AG09319 (cell line): ENCODE results near the gene OFD1.
"Not testable (repeated sequence)": the region's sequence is repeated elsewhere in the genome, so short reads cannot be mapped to it uniquely, and the experiment has no call there.

Source experiments
- DNase-seq: peaks from one replicate; pipeline ENCODE4 v3.0.0-alpha.2; 2010; ENCODE audit warnings: low read depth; ENCODE audit errors: extremely low read depth
- CTCF ChIP-seq: IDR thresholded peaks from 2 replicates; pipeline ENCODE4 v1.5.1; 2011; ENCODE audit warnings: low read depth, mild to moderate bottlenecking, inconsistent platforms, low read length, moderate library complexity

The OFD1 gene

GRCh38 chrX:13721371-13721770 lies 13.2 kb upstream of the OFD1 start:
- DNase-seq = no peak
- TF ChIP-seq CTCF = no peak

GRCh38 chrX:13721819-13722519 lies 12.6 kb upstream of the OFD1 start:
- peak; percentile 67 for DNase-seq
- TF ChIP-seq CTCF = no peak

GRCh38 chrX:13724878-13725277 lies 9.7 kb upstream of the OFD1 start:
- DNase-seq = not testable (repeated sequence)

- not testable (repeated sequence) for DNase-seq
Measured at GRCh38 chrX:13726583-13726982, 8.0 kb upstream of the OFD1 start.

- not testable (repeated sequence) for DNase-seq
Measured at GRCh38 chrX:13730523-13730922, 4.0 kb upstream of the OFD1 start.

- DNase-seq = no peak
- TF ChIP-seq CTCF = no peak
Measured at GRCh38 chrX:13732246-13733067, 2.1 kb upstream of the OFD1 start.

- TF ChIP-seq CTCF = no peak
Measured at GRCh38 chrX:13733506-13733905, 1.0 kb upstream of the OFD1 start.

GRCh38 chrX:13741695-13742094 lies 7.1 kb downstream of the OFD1 start:
- no peak for DNase-seq

More at GRCh38 chrX:13733506-13733905, 1.0 kb upstream of the OFD1 start:
- no peak for DNase-seq

More at GRCh38 chrX:13741695-13742094, 7.1 kb downstream of the OFD1 start:
- TF ChIP-seq CTCF = no peak
